Measurements from ENCODE around the gene TIGD6. TPM values are rescaled to one million over a fixed set of nuclear protein-coding genes. Genes with fewer than 3 reads are reported as not detected.

Gene TIGD6
- total and polyA plus RNA-seq, 9 of the 15 experiments (the other 6 are each of a cell fraction or from before 2014, with no cell fraction given), result 1.8 to 6.3 (median 3.9) TPM

GRCh38 chr5:150000256-150000989 is at the start of gene TIGD6, which contains the start of gene HMGXB3 (continued):
- TF ChIP-seq TRIM24 (IDR thresholded peaks at IDR 0.05) (peak in 1 of 2 experiments; percentile 96; a peak in 2 of 4 replicates), ZNF232 (CRISPR knock-in tag; IDR thresholded peaks at IDR 0.05) (no peak; the same call in 1 of the 2 replicates), POLR2AphosphoS2 (IDR thresholded peaks at IDR 0.05; ENCODE audit: low read length) (no peak; the same call in 1 of the 2 replicates), GABPA (tag; conservative IDR thresholded peaks at IDR 0.05; ENCODE audit: low read depth) (peak; percentile 98), PHF8 (IDR thresholded peaks at IDR 0.05; ENCODE audit: borderline replicate concordance, low read length) (peak; percentile 93; the same call in 1 of the 2 replicates), CBX1 (IDR thresholded peaks at IDR 0.05; ENCODE audit: low read depth) (peak; percentile 83), ZEB2 (IDR thresholded peaks at IDR 0.05) (peak; percentile 96), ZBTB43 (CRISPR knock-in tag; IDR thresholded peaks at IDR 0.05) (peak; percentile 82; the same call in 1 of the 2 replicates), RBFOX2 (IDR thresholded peaks at IDR 0.05; ENCODE audit: low read depth, low read length) (peak; percentile 99), ZFP1 (CRISPR knock-in tag; IDR thresholded peaks at IDR 0.05) (no peak)
- TF ChIP-seq, protein P1, sequence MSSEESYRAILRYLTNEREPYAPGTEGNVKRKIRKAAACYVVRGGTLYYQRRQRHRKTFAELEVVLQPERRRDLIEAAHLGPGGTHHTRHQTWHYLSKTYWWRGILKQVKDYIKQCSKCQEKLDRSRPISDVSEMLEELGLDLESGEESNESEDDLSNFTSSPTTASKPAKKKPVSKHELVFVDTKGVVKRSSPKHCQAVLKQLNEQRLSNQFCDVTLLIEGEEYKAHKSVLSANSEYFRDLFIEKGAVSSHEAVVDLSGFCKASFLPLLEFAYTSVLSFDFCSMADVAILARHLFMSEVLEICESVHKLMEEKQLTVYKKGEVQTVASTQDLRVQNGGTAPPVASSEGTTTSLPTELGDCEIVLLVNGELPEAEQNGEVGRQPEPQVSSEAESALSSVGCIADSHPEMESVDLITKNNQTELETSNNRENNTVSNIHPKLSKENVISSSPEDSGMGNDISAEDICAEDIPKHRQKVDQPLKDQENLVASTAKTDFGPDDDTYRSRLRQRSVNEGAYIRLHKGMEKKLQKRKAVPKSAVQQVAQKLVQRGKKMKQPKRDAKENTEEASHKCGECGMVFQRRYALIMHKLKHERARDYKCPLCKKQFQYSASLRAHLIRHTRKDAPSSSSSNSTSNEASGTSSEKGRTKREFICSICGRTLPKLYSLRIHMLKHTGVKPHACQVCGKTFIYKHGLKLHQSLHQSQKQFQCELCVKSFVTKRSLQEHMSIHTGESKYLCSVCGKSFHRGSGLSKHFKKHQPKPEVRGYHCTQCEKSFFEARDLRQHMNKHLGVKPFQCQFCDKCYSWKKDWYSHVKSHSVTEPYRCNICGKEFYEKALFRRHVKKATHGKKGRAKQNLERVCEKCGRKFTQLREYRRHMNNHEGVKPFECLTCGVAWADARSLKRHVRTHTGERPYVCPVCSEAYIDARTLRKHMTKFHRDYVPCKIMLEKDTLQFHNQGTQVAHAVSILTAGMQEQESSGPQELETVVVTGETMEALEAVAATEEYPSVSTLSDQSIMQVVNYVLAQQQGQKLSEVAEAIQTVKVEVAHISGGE (CRISPR knock-in tag; IDR thresholded peaks at IDR 0.05), result peak; percentile 92 to 99 (median 97)
- TF ChIP-seq, protein P2, sequence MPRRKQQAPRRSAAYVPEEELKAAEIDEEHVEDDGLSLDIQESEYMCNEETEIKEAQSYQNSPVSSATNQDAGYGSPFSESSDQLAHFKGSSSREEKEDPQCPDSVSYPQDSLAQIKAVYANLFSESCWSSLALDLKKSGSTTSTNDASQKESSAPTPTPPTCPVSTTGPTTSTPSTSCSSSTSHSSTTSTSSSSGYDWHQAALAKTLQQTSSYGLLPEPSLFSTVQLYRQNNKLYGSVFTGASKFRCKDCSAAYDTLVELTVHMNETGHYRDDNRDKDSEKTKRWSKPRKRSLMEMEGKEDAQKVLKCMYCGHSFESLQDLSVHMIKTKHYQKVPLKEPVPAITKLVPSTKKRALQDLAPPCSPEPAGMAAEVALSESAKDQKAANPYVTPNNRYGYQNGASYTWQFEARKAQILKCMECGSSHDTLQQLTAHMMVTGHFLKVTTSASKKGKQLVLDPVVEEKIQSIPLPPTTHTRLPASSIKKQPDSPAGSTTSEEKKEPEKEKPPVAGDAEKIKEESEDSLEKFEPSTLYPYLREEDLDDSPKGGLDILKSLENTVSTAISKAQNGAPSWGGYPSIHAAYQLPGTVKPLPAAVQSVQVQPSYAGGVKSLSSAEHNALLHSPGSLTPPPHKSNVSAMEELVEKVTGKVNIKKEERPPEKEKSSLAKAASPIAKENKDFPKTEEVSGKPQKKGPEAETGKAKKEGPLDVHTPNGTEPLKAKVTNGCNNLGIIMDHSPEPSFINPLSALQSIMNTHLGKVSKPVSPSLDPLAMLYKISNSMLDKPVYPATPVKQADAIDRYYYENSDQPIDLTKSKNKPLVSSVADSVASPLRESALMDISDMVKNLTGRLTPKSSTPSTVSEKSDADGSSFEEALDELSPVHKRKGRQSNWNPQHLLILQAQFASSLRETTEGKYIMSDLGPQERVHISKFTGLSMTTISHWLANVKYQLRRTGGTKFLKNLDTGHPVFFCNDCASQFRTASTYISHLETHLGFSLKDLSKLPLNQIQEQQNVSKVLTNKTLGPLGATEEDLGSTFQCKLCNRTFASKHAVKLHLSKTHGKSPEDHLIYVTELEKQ (CRISPR knock-in tag; IDR thresholded peaks at IDR 0.05), result peak; percentile 59; the same call in 1 of the 2 replicates
- TF ChIP-seq, protein P3, sequence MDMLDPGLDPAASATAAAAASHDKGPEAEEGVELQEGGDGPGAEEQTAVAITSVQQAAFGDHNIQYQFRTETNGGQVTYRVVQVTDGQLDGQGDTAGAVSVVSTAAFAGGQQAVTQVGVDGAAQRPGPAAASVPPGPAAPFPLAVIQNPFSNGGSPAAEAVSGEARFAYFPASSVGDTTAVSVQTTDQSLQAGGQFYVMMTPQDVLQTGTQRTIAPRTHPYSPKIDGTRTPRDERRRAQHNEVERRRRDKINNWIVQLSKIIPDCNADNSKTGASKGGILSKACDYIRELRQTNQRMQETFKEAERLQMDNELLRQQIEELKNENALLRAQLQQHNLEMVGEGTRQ (CRISPR knock-in tag; IDR thresholded peaks at IDR 0.05), result peak; percentile 97
- TF ChIP-seq, protein P4, sequence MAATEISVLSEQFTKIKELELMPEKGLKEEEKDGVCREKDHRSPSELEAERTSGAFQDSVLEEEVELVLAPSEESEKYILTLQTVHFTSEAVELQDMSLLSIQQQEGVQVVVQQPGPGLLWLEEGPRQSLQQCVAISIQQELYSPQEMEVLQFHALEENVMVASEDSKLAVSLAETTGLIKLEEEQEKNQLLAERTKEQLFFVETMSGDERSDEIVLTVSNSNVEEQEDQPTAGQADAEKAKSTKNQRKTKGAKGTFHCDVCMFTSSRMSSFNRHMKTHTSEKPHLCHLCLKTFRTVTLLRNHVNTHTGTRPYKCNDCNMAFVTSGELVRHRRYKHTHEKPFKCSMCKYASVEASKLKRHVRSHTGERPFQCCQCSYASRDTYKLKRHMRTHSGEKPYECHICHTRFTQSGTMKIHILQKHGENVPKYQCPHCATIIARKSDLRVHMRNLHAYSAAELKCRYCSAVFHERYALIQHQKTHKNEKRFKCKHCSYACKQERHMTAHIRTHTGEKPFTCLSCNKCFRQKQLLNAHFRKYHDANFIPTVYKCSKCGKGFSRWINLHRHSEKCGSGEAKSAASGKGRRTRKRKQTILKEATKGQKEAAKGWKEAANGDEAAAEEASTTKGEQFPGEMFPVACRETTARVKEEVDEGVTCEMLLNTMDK (IDR thresholded peaks at IDR 0.05; ENCODE audit: borderline replicate concordance, insufficient read depth, low read depth, low read length, poor library complexity, severe bottlenecking), result peak; percentile 65
